ENCODE results near the gene HSPA12A.

The HSPA12A gene

GRCh38 chr10:116692225-116692624 lies 50.1 kb downstream of the HSPA12A start:
- no peak for TF ChIP-seq YY1 (IDR thresholded peaks at IDR 0.05; ENCODE audit: low read depth)
- no peak for TF ChIP-seq CEBPB (IDR thresholded peaks at IDR 0.05)
- no peak for TF ChIP-seq EP300 (IDR thresholded peaks at IDR 0.05; ENCODE audit: borderline replicate concordance)
- TF ChIP-seq TAF1 (IDR thresholded peaks at IDR 0.05; ENCODE audit: low read depth): no peak
- TF ChIP-seq MAX (IDR thresholded peaks at IDR 0.05): no peak
- TF ChIP-seq TEAD4 (IDR thresholded peaks at IDR 0.05): no peak
- TF ChIP-seq FOXM1 (IDR thresholded peaks at IDR 0.05; ENCODE audit: borderline replicate concordance, low read depth): no peak
- TF ChIP-seq USF1 (IDR thresholded peaks at IDR 0.05): no peak
- no peak for TF ChIP-seq EGR1 (IDR thresholded peaks at IDR 0.05)
- TF ChIP-seq ZBTB7A (IDR thresholded peaks at IDR 0.05; ENCODE audit: low read depth): no peak
- no peak for TF ChIP-seq TCF12 (IDR thresholded peaks at IDR 0.05; ENCODE audit: low read depth)
- TF ChIP-seq CREB1 (IDR thresholded peaks at IDR 0.05; ENCODE audit: low read depth): no peak
- no peak for TF ChIP-seq RAD21 (IDR thresholded peaks at IDR 0.05; ENCODE audit: low read depth)
- TF ChIP-seq REST (IDR thresholded peaks at IDR 0.05; ENCODE audit: low read depth): no peak
- TF ChIP-seq NFIC (IDR thresholded peaks at IDR 0.05): no peak

GRCh38 chr10:116691635-116692034 lies 50.7 kb downstream of the HSPA12A start:
- no peak for TF ChIP-seq RAD21 (IDR thresholded peaks at IDR 0.05; ENCODE audit: low read depth)
- TF ChIP-seq FOXM1 (IDR thresholded peaks at IDR 0.05; ENCODE audit: borderline replicate concordance, low read depth): no peak
- no peak for TF ChIP-seq CREB1 (IDR thresholded peaks at IDR 0.05; ENCODE audit: low read depth)
- TF ChIP-seq CEBPB (IDR thresholded peaks at IDR 0.05): no peak
- no peak for TF ChIP-seq EGR1 (IDR thresholded peaks at IDR 0.05)

GRCh38 chr10:116690356-116691322 lies 51.7 kb downstream of the HSPA12A start:
- no peak for TF ChIP-seq REST (IDR thresholded peaks at IDR 0.05; ENCODE audit: low read depth)
- TF ChIP-seq RAD21 (IDR thresholded peaks at IDR 0.05; ENCODE audit: low read depth): no peak
- TF ChIP-seq EP300 (IDR thresholded peaks at IDR 0.05; ENCODE audit: borderline replicate concordance): no peak
- TF ChIP-seq YY1 (IDR thresholded peaks at IDR 0.05; ENCODE audit: low read depth): no peak
- no peak for TF ChIP-seq USF1 (IDR thresholded peaks at IDR 0.05)
- TF ChIP-seq MAX (IDR thresholded peaks at IDR 0.05): no peak
- TF ChIP-seq TCF12 (IDR thresholded peaks at IDR 0.05; ENCODE audit: low read depth): no peak
- no peak for TF ChIP-seq TEAD4 (IDR thresholded peaks at IDR 0.05)
- TF ChIP-seq TAF1 (IDR thresholded peaks at IDR 0.05; ENCODE audit: low read depth): no peak
- TF ChIP-seq FOXM1 (IDR thresholded peaks at IDR 0.05; ENCODE audit: borderline replicate concordance, low read depth): no peak
- TF ChIP-seq EGR1 (IDR thresholded peaks at IDR 0.05): no peak
- no peak for TF ChIP-seq CREB1 (IDR thresholded peaks at IDR 0.05; ENCODE audit: low read depth)
- TF ChIP-seq CEBPB (IDR thresholded peaks at IDR 0.05): no peak
- TF ChIP-seq NFIC (IDR thresholded peaks at IDR 0.05): no peak
- no peak for TF ChIP-seq ZBTB7A (IDR thresholded peaks at IDR 0.05; ENCODE audit: low read depth)

- TF ChIP-seq TAF1 (IDR thresholded peaks at IDR 0.05; ENCODE audit: low read depth): no peak
- TF ChIP-seq FOXM1 (IDR thresholded peaks at IDR 0.05; ENCODE audit: borderline replicate concordance, low read depth): no peak
- TF ChIP-seq CEBPB (IDR thresholded peaks at IDR 0.05): no peak
- no peak for TF ChIP-seq TCF12 (IDR thresholded peaks at IDR 0.05; ENCODE audit: low read depth)
- TF ChIP-seq EP300 (IDR thresholded peaks at IDR 0.05; ENCODE audit: borderline replicate concordance): no peak
- no peak for TF ChIP-seq NFIC (IDR thresholded peaks at IDR 0.05)
- no peak for TF ChIP-seq USF1 (IDR thresholded peaks at IDR 0.05)
- TF ChIP-seq EGR1 (IDR thresholded peaks at IDR 0.05): no peak
Measured at GRCh38 chr10:116689744-116690143, 52.6 kb downstream of the HSPA12A start.
